GM21381 (cell line): ENCODE measurements around the gene PNKP.
"Not testable (repeated sequence)": the region's sequence is repeated elsewhere in the genome, so short reads cannot be mapped to it uniquely, and the experiment has no call there.

Experiments used
- ATAC-seq: cut with Tn5 transposase; IDR thresholded peaks from one replicate; pipeline ENCODE4 v1.9.1; 2021; ENCODE audit warnings: mild to moderate bottlenecking, moderate library complexity; ENCODE audit not compliant: unreplicated experiment

Gene PNKP

DNA sequence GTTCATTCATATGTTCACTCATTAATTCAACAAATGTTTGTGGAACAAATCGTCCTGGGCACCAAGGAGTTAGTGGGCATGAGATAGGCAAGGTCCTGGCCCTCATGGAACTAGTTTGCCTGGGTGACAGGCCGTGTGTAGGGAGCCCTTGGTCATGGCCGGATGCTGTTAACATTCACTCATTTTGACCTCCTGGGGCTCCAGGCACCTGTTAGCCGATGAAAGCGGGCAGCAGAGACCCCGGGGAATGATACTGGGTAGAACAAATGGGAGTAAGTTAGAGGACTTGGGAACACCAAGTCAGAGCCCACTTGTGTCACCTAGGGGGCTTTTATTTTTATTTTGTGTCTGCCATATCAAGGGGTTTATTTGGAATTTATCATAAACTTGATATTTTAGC is 42.7 kb downstream of the PNKP start:
- ATAC-seq = no peak

GRCh38 chr19:49823472-49823871 is 43.9 kb downstream of the PNKP start:
- ATAC-seq = no peak

DNA sequence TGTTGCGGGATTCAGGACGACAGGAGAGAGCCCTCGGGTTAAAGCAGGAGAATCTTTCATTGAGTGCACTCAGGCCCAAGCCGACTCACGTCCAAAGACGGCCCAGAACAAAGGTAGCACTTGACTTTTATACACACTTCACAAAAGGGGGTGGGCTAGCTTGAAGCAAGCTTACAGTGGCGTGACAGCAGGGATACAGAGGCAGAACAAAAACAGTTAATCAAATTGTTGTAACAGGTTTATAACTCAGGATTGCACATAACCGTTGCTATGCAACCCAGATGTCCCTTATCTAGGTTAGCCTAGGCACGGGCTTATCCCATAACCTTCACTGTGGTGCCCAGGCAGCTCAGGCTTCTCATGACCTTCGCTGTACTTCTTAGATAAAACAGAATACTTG is 47.3 kb downstream of the PNKP start:
- ATAC-seq = no peak

DNA sequence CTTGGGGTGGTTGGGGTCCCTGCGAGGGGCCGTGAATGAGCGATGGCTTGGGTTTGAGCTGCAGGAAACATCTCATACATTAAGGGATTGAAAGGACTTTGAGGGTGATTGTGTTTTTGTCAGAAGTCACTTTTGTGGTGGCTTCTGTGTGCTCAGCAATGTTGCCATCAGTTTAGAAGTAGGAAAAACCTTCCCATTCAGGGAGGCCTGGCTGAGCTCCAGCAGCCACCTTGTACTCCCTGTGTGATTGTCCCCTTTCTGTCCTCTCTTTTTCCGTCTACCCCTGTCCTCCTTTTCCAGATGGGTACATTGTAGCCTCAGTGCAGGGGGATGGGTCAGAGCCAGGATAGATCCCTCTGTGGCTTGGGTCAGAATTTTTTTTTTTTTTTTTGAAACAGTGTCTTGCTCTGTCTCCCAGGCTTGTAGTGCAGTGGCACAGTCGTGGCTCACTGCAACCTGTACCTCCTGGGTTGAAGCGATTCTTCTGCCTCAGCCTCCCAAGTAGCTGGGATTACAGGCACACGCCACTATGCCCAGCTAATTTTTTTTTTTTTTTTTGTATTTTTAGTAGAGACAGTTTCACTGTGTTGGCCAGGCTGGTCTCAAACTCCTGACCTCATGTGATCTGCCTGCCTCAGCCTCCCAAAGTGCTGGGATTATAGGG is 47.8 kb downstream of the PNKP start:
- ATAC-seq = not testable (repeated sequence)

DNA sequence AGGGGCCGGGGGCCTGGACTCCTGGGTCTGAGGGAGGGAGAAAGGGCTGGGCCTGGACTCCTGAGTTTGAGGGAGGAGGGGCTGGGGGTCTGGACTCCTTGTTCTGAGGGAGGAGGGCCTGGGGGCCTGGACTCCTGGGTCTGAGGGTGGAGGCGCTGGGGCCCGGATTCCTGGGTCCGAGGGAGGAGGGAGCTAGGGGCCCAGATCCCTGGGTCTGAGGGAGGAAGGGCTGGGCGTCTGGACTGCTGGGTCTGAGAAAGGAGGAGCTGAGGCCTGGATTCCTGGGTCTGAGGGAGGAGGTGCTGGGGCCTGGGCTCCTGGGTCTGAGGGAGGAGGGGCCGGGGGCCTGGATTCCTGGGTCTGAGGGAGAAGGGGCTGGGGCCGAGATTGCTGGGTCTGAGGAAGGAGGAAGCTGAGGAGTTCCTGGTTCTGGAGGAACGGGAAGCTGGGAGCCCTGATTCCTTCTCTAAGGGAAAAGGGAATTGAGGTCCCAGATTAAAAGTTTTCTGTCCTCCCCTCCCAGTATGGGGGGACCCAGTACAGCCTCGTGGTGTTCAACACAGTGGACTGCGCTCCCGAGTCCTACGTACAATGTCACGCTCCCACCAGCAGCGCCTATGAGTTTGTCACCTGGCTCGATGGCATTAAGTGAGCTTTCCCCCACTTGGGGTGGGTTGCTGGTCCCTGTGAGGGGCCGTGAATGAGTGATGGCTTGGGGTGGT is 48.6 kb downstream of the PNKP start:
- no peak for ATAC-seq

- peak; percentile 66 for ATAC-seq
Observed at GRCh38 chr19:49817964-49818648, 49.3 kb downstream of the PNKP start, which contains the start of gene MED25. Gene MED25 (plus strand): TSS chr19:49818289. CDS start chr19:49818342, 53 bp downstream.

- no peak for ATAC-seq
Observed at GRCh38 chr19:49816590-49816989, 50.8 kb downstream of the PNKP start.

DNA sequence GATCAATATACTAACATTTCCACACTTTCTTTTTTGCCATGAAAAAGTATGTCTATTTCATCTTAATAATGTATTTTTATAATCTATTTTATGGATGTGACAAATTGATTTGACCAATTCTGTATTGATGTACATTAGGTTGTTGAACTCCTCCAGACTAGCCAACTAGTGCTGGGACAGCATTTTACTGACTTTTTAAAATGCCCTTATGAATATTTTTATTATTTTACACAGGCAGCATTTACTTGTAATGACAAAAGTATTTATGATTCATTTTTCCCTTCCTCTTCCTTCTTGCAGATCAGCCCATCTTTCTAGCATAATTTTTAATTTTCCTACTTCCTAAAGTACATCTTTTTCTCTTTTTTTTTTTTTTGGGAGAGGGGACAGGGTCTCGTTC is 53.4 kb downstream of the PNKP start:
- ATAC-seq = no peak

GRCh38 chr19:49812997-49813861 is 54.1 kb downstream of the PNKP start, which contains the start of gene FUZ:
Gene FUZ (minus strand): TSS chr19:49813292. CDS start chr19:49813106, 186 bp downstream.
- peak; percentile 56 for ATAC-seq

DNA sequence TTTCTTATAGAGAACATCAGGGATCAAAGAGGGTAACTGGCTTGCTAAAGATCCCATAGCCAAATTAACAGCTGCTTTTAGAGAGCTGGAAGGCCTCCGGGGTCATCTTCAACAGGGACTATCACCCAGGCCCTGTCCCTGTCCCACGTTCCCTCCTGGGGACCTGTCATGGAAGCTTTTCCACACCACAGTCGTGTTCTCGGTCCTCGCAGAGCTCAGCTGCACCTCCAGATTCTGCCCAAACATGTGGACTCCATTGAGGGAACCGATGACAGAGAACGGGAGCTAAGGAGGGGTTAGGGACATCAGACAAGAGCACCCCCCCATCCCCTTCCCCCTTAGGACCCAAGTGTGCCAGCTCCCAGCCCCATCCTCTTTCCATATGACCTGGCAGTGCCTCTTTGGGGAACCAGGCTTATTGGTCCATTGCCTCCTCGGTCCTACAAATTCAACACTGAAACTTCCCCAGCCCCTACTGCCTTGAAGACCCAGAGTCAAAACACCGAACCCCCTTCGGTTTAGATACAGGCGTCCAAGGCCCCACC is 54.9 kb downstream of the PNKP start:
- ATAC-seq = no peak

GRCh38 chr19:49811328-49811727 is 56.0 kb downstream of the PNKP start:
- ATAC-seq = no peak
